HepG2 (cell line): Measurements from ENCODE around the gene RNF25. TPM values are rescaled to one million over a fixed set of nuclear protein-coding genes. Genes with fewer than 3 reads are reported as not detected.

Experiments used
- ARNT ChIP-seq: fragments of 450-650 bp; IDR thresholded peaks from 2 replicates; pipeline ENCODE4 v1.6.1; 2017
- EHMT2 ChIP-seq: fragments of 200-600 bp; sonication (generic); IDR thresholded peaks from 2 replicates; pipeline ENCODE4 v1.7.0; 2017; ENCODE audit warnings: antibody characterized with exemption, low read depth, low read length, borderline replicate concordance
- EP300 ChIP-seq, 3 experiments: sonication (generic) in 1 of 3; formaldehyde crosslinking in 1 of 3; IDR thresholded peaks; 2 replicates each; pipeline versions ENCODE4 v1.5.1 to v1.6.1; 2011 to 2020; ENCODE audit warnings: low read depth in 2 of 3, low read length in 2 of 3, borderline replicate concordance in 1 of 3, improper control_type of control experiment in 1 of 3, mild to moderate bottlenecking in 1 of 3, missing genetic modification reagents in 1 of 3, moderate library complexity in 1 of 3
- FOXK1 ChIP-seq: sonication (generic); formaldehyde crosslinking; IDR thresholded peaks from 2 replicates; pipeline ENCODE4 v1.4.0; 2020; ENCODE audit warnings: low read depth, missing genetic modification reagents, borderline replicate concordance
- NCOR1 ChIP-seq: fragments of 200-600 bp; sonication (generic); IDR thresholded peaks from 2 replicates; pipeline ENCODE4 v1.7.0; 2017; ENCODE audit warnings: antibody characterized with exemption, low read length, borderline replicate concordance
- NFYB ChIP-seq: sonication (generic); formaldehyde crosslinking; IDR thresholded peaks from 2 replicates; pipeline ENCODE4 v1.4.0; 2020; ENCODE audit warnings: missing genetic modification reagents
- PAF1 ChIP-seq: IDR thresholded peaks from 2 replicates; pipeline ENCODE4 v1.6.1; 2016; ENCODE audit warnings: missing genetic modification reagents, missing compliant biosample characterization
- REPIN1 ChIP-seq: sonication (generic); formaldehyde crosslinking; IDR thresholded peaks from 2 replicates; pipeline ENCODE4 v1.8.0; 2022; ENCODE audit warnings: missing genetic modification reagents, low read depth, mild to moderate bottlenecking, borderline replicate concordance
- TBX2 ChIP-seq: sonication (generic); formaldehyde crosslinking; IDR thresholded peaks from 2 replicates; pipeline ENCODE4 v1.5.0; 2020; ENCODE audit warnings: missing genetic modification reagents, mild to moderate bottlenecking, borderline replicate concordance
- TSC22D2 ChIP-seq: sonication (generic); formaldehyde crosslinking; IDR thresholded peaks from 2 replicates; pipeline ENCODE4 v1.5.1; 2020; ENCODE audit warnings: missing genetic modification reagents, mild to moderate bottlenecking, borderline replicate concordance
- ZKSCAN5 ChIP-seq: sonication (generic); formaldehyde crosslinking; IDR thresholded peaks from 2 replicates; pipeline ENCODE4 v1.5.1; 2020; ENCODE audit warnings: mild to moderate bottlenecking, missing genetic modification reagents
- ZNF101 ChIP-seq: sonication (generic); formaldehyde crosslinking; IDR thresholded peaks from 2 replicates; pipeline ENCODE4 v1.4.0; 2020; ENCODE audit warnings: mild to moderate bottlenecking, low read depth, missing genetic modification reagents, borderline replicate concordance
- ZNF17 ChIP-seq: sonication (generic); formaldehyde crosslinking; IDR thresholded peaks from 2 replicates; pipeline ENCODE4 v1.5.0; 2020; ENCODE audit warnings: mild to moderate bottlenecking, missing genetic modification reagents
- ZNF232 ChIP-seq: sonication (generic); formaldehyde crosslinking; IDR thresholded peaks from 2 replicates; pipeline ENCODE4 v1.4.0; 2020; ENCODE audit warnings: missing genetic modification reagents, borderline replicate concordance
- ZNF30 ChIP-seq: sonication (generic); formaldehyde crosslinking; IDR thresholded peaks from 2 replicates; pipeline ENCODE4 v1.5.0; 2020; ENCODE audit warnings: mild to moderate bottlenecking, missing genetic modification reagents
- ZNF484 ChIP-seq: sonication (generic); formaldehyde crosslinking; IDR thresholded peaks from 2 replicates; pipeline ENCODE4 v1.5.1; 2020; ENCODE audit warnings: mild to moderate bottlenecking, low read depth, missing genetic modification reagents, borderline replicate concordance
- ZNF740 ChIP-seq: sonication (generic); formaldehyde crosslinking; IDR thresholded peaks from 2 replicates; pipeline ENCODE4 v1.4.0; 2020; ENCODE audit warnings: missing genetic modification reagents
- ZNF775 ChIP-seq: sonication (generic); formaldehyde crosslinking; IDR thresholded peaks from 2 replicates; pipeline ENCODE4 v1.4.0; 2020; ENCODE audit warnings: missing genetic modification reagents, mild to moderate bottlenecking, moderate library complexity, borderline replicate concordance
- polyA plus RNA-seq, 8 experiments: library from polyadenylated mRNA; depleted of rRNA in 3 of 8; stranded (reverse) in 7 of 8; unstranded in 1 of 8; fragments of >200 nt; fragmentation: Illumina TruSeq in 4 of 8; extraction: Trizol in 4 of 8; gene quantifications; 2 replicates each; pipeline versions ENCODE4 v1.2.1 to v1.2.3, GENCODE V29; 2011 to 2016; ENCODE audit warnings: low read depth in 4 of 8, missing spikeins in 1 of 8, mixed read lengths in 1 of 8; ENCODE audit not compliant: insufficient read depth in 1 of 8
- total RNA-seq, 5 experiments: library from RNA; depleted of rRNA; stranded (reverse); fragments of >200 nt; fragmentation: Illumina TruSeq; extraction: Trizol; gene quantifications; 2 replicates each; pipeline ENCODE4 v1.2.3, GENCODE V29; 2016; ENCODE audit warnings: low read depth in 1 of 5
- TF ChIP-seq, protein P1 (sequence below): sonication (generic); formaldehyde crosslinking; IDR thresholded peaks from 2 replicates; pipeline ENCODE4 v1.8.1; 2023; ENCODE audit warnings: mild to moderate bottlenecking, inconsistent platforms, moderate library complexity, missing genetic modification reagents, borderline replicate concordance
- TF ChIP-seq, protein P2 (sequence below): IDR thresholded peaks from 2 replicates; pipeline ENCODE4 v1.6.1; 2016; ENCODE audit warnings: low read depth, missing genetic modification reagents, missing compliant biosample characterization

RNF25 gene
- total and polyA plus RNA-seq, 2 of the 13 experiments (the other 11 are each of a cell fraction or from before 2014, with no cell fraction given): 37.0 to 87.6 TPM

- peak; percentile 68; the same call in 1 of the 2 replicates for TF ChIP-seq ZNF101
- TF ChIP-seq EP300 (IDR thresholded peaks at IDR 0.05; ENCODE audit: low read depth in 2 of 2, low read length in 2 of 2): peak in 1 of 2 experiments; percentile 29; a peak in 1 of 4 replicates
- TF ChIP-seq EP300 (CRISPR knock-in tag; IDR thresholded peaks at IDR 0.05; ENCODE audit: borderline replicate concordance): no peak; the same call in 1 of the 2 replicates
- TF ChIP-seq FOXK1 (CRISPR knock-in tag): peak; percentile 45; the same call in 1 of the 2 replicates
- peak; percentile 93 for TF ChIP-seq REPIN1
- no peak for TF ChIP-seq ARNT
- TF ChIP-seq ZNF740 (CRISPR knock-in tag): no peak; the same call in 1 of the 2 replicates
- TF ChIP-seq ZNF484 (CRISPR knock-in tag): no peak; the same call in 1 of the 2 replicates
- TF ChIP-seq ZNF17 (CRISPR knock-in tag): peak; percentile 26; the same call in 1 of the 2 replicates
- no peak for TF ChIP-seq EHMT2
- peak; percentile 94 for TF ChIP-seq TBX2 (CRISPR knock-in tag)
- TF ChIP-seq ZNF775 (CRISPR knock-in tag): no peak
- no peak for TF ChIP-seq PAF1
- TF ChIP-seq TSC22D2 (CRISPR knock-in tag): peak; percentile 80; the same call in 1 of the 2 replicates
- TF ChIP-seq NFYB (CRISPR knock-in tag): peak; percentile 29; the same call in 1 of the 2 replicates
- TF ChIP-seq ZNF30 (CRISPR knock-in tag): no peak; the same call in 1 of the 2 replicates
- no peak for TF ChIP-seq ZNF232 (CRISPR knock-in tag)
- TF ChIP-seq, protein P1, sequence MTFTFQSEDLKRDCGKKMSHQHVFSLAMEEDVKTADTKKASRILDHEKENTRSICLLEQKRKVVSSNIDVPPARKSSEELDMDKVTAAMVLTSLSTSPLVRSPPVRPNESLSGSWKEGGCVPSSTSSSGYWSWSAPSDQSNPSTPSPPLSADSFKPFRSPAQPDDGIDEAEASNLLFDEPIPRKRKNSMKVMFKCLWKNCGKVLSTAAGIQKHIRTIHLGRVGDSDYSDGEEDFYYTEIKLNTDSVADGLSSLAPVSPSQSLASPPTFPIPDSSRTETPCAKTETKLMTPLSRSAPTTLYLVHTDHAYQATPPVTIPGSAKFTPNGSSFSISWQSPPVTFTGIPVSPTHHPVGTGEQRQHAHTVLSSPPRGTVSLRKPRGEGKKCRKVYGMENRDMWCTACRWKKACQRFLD (CRISPR knock-in tag): peak; percentile 87; the same call in 1 of the 2 replicates
- TF ChIP-seq ZKSCAN5: no peak
- no peak for TF ChIP-seq NCOR1
- TF ChIP-seq, protein P2, sequence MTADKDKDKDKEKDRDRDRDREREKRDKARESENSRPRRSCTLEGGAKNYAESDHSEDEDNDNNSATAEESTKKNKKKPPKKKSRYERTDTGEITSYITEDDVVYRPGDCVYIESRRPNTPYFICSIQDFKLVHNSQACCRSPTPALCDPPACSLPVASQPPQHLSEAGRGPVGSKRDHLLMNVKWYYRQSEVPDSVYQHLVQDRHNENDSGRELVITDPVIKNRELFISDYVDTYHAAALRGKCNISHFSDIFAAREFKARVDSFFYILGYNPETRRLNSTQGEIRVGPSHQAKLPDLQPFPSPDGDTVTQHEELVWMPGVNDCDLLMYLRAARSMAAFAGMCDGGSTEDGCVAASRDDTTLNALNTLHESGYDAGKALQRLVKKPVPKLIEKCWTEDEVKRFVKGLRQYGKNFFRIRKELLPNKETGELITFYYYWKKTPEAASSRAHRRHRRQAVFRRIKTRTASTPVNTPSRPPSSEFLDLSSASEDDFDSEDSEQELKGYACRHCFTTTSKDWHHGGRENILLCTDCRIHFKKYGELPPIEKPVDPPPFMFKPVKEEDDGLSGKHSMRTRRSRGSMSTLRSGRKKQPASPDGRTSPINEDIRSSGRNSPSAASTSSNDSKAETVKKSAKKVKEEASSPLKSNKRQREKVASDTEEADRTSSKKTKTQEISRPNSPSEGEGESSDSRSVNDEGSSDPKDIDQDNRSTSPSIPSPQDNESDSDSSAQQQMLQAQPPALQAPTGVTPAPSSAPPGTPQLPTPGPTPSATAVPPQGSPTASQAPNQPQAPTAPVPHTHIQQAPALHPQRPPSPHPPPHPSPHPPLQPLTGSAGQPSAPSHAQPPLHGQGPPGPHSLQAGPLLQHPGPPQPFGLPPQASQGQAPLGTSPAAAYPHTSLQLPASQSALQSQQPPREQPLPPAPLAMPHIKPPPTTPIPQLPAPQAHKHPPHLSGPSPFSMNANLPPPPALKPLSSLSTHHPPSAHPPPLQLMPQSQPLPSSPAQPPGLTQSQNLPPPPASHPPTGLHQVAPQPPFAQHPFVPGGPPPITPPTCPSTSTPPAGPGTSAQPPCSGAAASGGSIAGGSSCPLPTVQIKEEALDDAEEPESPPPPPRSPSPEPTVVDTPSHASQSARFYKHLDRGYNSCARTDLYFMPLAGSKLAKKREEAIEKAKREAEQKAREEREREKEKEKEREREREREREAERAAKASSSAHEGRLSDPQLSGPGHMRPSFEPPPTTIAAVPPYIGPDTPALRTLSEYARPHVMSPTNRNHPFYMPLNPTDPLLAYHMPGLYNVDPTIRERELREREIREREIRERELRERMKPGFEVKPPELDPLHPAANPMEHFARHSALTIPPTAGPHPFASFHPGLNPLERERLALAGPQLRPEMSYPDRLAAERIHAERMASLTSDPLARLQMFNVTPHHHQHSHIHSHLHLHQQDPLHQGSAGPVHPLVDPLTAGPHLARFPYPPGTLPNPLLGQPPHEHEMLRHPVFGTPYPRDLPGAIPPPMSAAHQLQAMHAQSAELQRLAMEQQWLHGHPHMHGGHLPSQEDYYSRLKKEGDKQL (CRISPR knock-in tag): 0 out of 2 replicates have a peak, but pooled peaks have one; percentile 70
Observed at GRCh38 chr2:218710687-218711549, 39.1 kb upstream of the RNF25 start, which contains the start of gene TTLL4 (continued).
